SK-N-DZ (cell line): ENCODE measurements around the gene IGFBP1.
"Not testable (repeated sequence)": the region's sequence is repeated elsewhere in the genome, so short reads cannot be mapped to it uniquely, and the experiment has no call there.

Source experiments
- DNase-seq: peaks from one replicate; pipeline ENCODE4 v3.0.0-alpha.2; 2015; ENCODE audit warnings: low spot score
- small RNA-seq, 2 experiments: library from RNA; depleted of rRNA; stranded (forward); fragments of <200 nt; gene quantifications; one replicate each; pipeline ENCODE3, GENCODE V24; 2014

IGFBP1 gene

DNA sequence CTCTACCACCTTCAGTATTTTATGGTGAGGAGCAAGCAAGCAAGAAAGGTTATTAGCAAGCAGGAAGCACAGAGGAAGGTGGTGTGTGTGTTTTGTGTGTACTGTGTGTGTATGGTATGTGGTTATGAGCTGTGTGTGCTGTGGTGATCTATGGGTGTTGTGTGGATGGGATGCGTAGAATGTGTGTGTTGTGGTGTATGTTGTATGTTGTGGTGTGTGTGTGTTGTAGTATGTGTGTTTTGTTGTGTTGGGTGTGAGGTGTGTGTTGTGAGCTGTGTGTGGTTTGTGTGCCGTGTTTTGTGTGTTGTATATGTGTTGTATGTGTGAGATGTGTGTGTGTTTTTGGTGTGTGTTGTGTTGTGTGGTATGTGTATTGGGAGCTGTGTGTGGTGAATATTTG, 49.6 kb downstream of the IGFBP1 start:
- DNase-seq: no peak

GRCh38 chr7:45938626-45939302, 50.5 kb downstream of the IGFBP1 start:
- DNase-seq: no peak

DNA sequence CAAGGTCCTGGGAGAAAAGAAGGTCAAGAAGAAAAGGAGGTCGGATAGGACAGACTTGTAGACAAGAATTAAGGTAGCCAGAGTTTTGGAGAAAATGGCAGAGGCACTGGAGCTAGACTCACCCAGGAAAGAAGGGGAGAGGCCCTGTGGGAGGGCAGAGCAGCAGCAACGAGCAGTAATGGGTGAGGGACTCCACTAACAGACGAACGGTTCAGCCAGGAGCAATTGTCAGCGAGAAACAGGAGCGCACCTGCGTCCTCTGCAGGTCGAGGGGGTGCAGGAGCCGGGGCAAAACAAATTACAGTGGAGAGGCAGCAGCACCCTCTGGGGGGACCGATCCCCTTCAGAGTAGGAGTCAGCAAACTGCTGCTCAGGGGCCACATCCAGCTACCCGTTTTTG, 51.3 kb downstream of the IGFBP1 start:
- no peak for DNase-seq

DNA sequence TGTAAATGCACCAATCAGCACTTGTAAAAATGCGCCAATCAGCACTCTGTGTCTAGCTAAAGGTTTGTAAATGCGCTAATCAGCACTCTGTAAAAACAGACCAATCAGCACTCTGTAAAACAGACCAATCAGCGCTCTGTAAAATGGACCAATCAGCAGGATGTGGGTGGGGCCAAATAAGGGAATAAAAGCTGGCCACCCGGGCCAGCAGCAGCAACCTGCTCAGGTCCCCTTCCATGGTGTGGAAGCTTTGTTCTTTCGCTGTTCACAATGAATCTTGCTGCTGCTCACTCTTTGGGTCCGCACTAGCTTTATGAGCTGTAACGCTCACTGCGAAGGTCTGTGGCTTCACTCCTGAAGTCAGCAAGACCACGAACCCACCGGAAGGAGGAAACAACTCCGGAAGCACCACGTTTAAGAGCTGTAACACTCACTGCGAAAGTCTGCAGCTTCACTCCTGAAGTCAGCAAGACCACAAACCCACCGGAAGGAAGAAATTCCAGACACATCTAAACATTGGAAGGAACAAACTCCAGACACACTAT, 52.0 kb downstream of the IGFBP1 start:
- DNase-seq: not testable (repeated sequence)

DNA sequence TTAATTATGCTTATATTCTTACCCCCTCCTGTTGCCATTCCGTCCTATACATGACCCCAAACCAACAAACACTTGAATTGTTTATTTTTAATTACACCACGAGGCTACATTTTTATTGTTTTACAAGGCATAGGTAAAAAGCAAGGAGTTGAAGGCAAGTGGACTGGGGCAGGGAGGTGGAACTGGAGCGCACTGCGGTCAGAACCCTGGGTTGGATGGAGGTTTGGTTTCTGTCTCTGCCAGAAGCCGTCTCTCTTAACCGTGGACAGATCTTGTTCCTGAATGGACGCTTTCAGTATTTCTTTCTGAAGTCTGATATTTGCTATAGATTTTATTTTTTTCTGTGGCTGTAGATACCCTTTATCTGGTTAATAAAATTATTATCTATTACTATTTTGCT, 52.7 kb downstream of the IGFBP1 start:
- DNase-seq: no peak

Small RNAs within 50 kb of the gene (small RNA-seq; reads per million reads assigned to genes)
- 0 reads per million in 2 experiments for gene RNU6-326P
